Chondrocyte (in vitro differentiated cells): ENCODE measurements around the gene GFI1B. TPM values are rescaled to one million over a fixed set of nuclear protein-coding genes. Genes with fewer than 3 reads are reported as not detected.

Source experiments
- DNase-seq: peaks from one replicate; pipeline ENCODE4 v3.0.0; 2021; ENCODE audit warnings: mixed read lengths, low spot score
- H3K27ac Mint-ChIP-seq: one replicate; pipeline ENCODE4 v1.8.0; 2021; ENCODE audit warnings: mild to moderate bottlenecking, moderate library complexity, mixed read lengths; ENCODE audit not compliant: unreplicated experiment
- H3K27me3 Mint-ChIP-seq: 2 replicates; pipeline ENCODE4 v1.8.0; 2021; ENCODE audit warnings: low read depth, mixed read lengths
- H3K36me3 Mint-ChIP-seq: 2 replicates; pipeline ENCODE4 v1.8.0; 2021; ENCODE audit warnings: low read depth, mixed read lengths
- H3K4me1 Mint-ChIP-seq: 2 replicates; pipeline ENCODE4 v1.8.0; 2021; ENCODE audit warnings: low read depth, mild to moderate bottlenecking, mixed read lengths
- H3K4me3 Mint-ChIP-seq: one replicate; pipeline ENCODE4 v1.8.0; 2021; ENCODE audit warnings: mild to moderate bottlenecking, moderate library complexity, mixed read lengths; ENCODE audit not compliant: unreplicated experiment
- H3K9me3 Mint-ChIP-seq: 2 replicates; pipeline ENCODE4 v1.8.0; 2021; ENCODE audit warnings: low read depth, mixed read lengths
- CTCF ChIP-seq: fragments of 200-600 bp; sonication (generic); IDR thresholded peaks from 2 replicates; pipeline ENCODE4 v1.5.0; 2021; ENCODE audit warnings: antibody characterized with exemption, mild to moderate bottlenecking, moderate library complexity
- total RNA-seq: library from RNA; stranded (reverse); gene quantifications from 3 replicates; pipeline ENCODE4 v1.2.1, GENCODE V29; 2021

The GFI1B gene
- total RNA-seq, 1 donor from 2014 or later: not detected

GRCh38 chr9:132976571-132976970 lies 1.9 kb upstream of the GFI1B start:
- Mint-ChIP-seq H3K27ac (no peak overlapping the region), H3K4me3 (no peak overlapping the region), H3K27me3 (peaks cover 55% of the 10 kb centered on the region), H3K9me3 (no peaks in the 10 kb centered on the region), H3K36me3 (no peaks in the 10 kb centered on the region), H3K4me1 (peaks cover 5% of the 10 kb centered on the region)
- no peak for DNase-seq
- no peak for TF ChIP-seq CTCF

- no peaks in the 10 kb centered on the region for H3K9me3 Mint-ChIP-seq
- TF ChIP-seq CTCF: no peak
- no peak overlapping the region for H3K4me3 Mint-ChIP-seq
- H3K4me1 Mint-ChIP-seq: no peaks in the 10 kb centered on the region
- no peak overlapping the region for H3K27ac Mint-ChIP-seq
- H3K27me3 Mint-ChIP-seq: peaks cover 59% of the 10 kb centered on the region
- no peaks in the 10 kb centered on the region for H3K36me3 Mint-ChIP-seq
- DNase-seq: no peak
These were observed 413 bp upstream of the GFI1B start for GRCh38 chr9:132978112-132978450.

GRCh38 chr9:132980157-132980556 lies 1.7 kb downstream of the GFI1B start:
- Mint-ChIP-seq H3K36me3 (no peaks in the 10 kb centered on the region), H3K4me3 (no peak overlapping the region), H3K9me3 (no peaks in the 10 kb centered on the region), H3K27me3 (peaks cover 45% of the 10 kb centered on the region), H3K4me1 (no peaks in the 10 kb centered on the region), H3K27ac (no peak overlapping the region)
- no peak for DNase-seq
- no peak for TF ChIP-seq CTCF

- Mint-ChIP-seq H3K4me1 (no peaks in the 10 kb centered on the region), H3K9me3 (no peaks in the 10 kb centered on the region), H3K27ac (no peak overlapping the region), H3K4me3 (no peak overlapping the region), H3K36me3 (no peaks in the 10 kb centered on the region), H3K27me3 (peaks cover 43% of the 10 kb centered on the region)
- DNase-seq: no peak
- TF ChIP-seq CTCF: no peak
These were observed 4.0 kb downstream of the GFI1B start for GRCh38 chr9:132982458-132982857.

GRCh38 chr9:132983491-132984201 lies 5.2 kb downstream of the GFI1B start:
- DNase-seq: no peak
- H3K27ac Mint-ChIP-seq: no peak overlapping the region
- H3K36me3 Mint-ChIP-seq: no peaks in the 10 kb centered on the region
- H3K9me3 Mint-ChIP-seq: no peaks in the 10 kb centered on the region
- H3K4me3 Mint-ChIP-seq: no peak overlapping the region
- H3K27me3 Mint-ChIP-seq: peaks cover 45% of the 10 kb centered on the region
- TF ChIP-seq CTCF: no peak
- H3K4me1 Mint-ChIP-seq: no peaks in the 10 kb centered on the region
